Activated B cell treated with CpG ODN at 0.5 μM for 24 hours (primary cell): ENCODE measurements around the gene AMBP. TPM values are rescaled to one million over a fixed set of nuclear protein-coding genes. Genes with fewer than 3 reads are reported as not detected.

ENCODE experiments used
- ATAC-seq: fragments of 200-7000 bp; cut with Tn5 transposase; one replicate; pipeline ENCODE4 v1.10.0; 2021; ENCODE audit warnings: low read depth, mild to moderate bottlenecking, moderate library complexity
- CTCF ChIA-PET: fragments of 350-600 bp; sonication (Branson Sonifier 250); formaldehyde crosslinking; loops from one replicate; lab custom pipeline; 2021; ENCODE audit warnings: antibody characterized with exemption; lab: Charles Lee
- POLR2A ChIA-PET: fragments of 350-600 bp; sonication (Branson Sonifier 250); formaldehyde crosslinking; loops from one replicate; lab custom pipeline; 2021; ENCODE audit warnings: antibody characterized with exemption; lab: Charles Lee
- DNase-seq: peaks from one replicate; pipeline ENCODE4 v3.0.0; 2022
- H3K27ac Mint-ChIP-seq: one replicate; pipeline ENCODE4 v1.8.0; 2020; ENCODE audit warnings: mixed read lengths
- H3K27me3 Mint-ChIP-seq: one replicate; pipeline ENCODE4 v1.8.0; 2021; ENCODE audit warnings: mixed read lengths
- H3K36me3 Mint-ChIP-seq: one replicate; pipeline ENCODE4 v1.8.0; 2021; ENCODE audit warnings: low read depth, mixed read lengths
- H3K4me1 Mint-ChIP-seq: one replicate; pipeline ENCODE4 v1.8.0; 2021; ENCODE audit warnings: mixed read lengths
- H3K4me3 Mint-ChIP-seq: one replicate; pipeline ENCODE4 v1.8.0; 2020; ENCODE audit warnings: mild to moderate bottlenecking, mixed read lengths
- H3K9me3 Mint-ChIP-seq: one replicate; pipeline ENCODE4 v1.8.0; 2020; ENCODE audit warnings: mixed read lengths
- intact Hi-C: fragments of 100-400 bp; cut with micrococcal nuclease; formaldehyde crosslinking; loops from one replicate; pipeline ENCODE4 v1.15.1; 2024
- total RNA-seq: library from RNA; stranded (reverse); gene quantifications from 2 replicates; pipeline ENCODE4 v1.2.3, GENCODE V29; 2022
- TF ChIP-seq, protein P1 (sequence below): fragments of 200-600 bp; IDR thresholded peaks from one replicate; pipeline ENCODE4 v1.8.0; 2022; ENCODE audit warnings: antibody characterized with exemption, mild to moderate bottlenecking

AMBP gene
- total RNA-seq, 1 donor from 2014 or later = not detected

DNA sequence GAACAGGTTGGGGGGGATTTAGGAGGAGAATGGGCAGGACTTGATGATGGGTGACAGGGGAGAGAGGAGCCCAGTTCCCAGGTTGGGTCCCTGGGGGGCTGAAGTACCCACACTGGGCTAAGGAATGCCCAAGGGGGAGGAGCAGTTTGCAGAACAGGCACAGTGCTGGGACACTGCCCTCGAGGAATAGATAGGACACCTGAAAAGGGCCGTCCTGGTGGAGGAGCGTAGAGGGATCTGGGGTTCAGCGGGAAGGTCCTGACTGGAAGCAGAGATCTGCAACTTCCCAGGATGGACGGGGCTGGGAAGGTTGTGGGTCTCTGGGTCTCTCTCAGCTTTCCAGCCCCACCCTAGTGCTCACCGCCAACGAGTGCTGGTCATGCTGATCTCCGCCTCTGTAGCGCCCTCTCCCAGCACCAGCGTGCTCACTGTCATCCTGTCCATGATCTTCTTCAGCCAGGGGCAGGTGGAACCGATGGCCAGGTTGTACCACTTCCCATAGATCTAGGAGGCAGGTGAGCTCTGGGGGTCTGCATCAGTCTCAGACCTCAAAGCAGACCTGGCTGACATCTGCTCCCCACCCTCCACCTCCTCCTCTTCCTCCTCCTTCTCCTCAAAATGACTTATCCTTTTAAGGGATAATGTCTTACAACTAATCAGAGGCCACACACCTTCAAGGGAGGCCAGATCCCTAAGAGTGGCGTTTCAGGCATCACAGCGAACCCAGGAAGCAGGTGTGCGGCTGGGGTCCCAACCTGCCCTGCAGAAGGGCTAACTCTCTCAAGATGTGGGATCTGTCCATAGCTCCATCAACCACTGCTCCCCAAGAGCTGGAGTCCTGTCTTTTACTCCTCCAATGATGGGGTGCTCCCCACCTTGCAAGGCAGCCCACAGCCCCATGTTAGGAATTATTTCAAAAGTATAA is 1.6 kb downstream of the AMBP start:
- POLR2A ChIA-PET = no interaction called here
- Mint-ChIP-seq H3K4me3 (no peak overlapping the region), H3K4me1 (no peaks in the 10 kb centered on the region), H3K36me3 (no peaks in the 10 kb centered on the region), H3K27me3 (peaks cover 13% of the 10 kb centered on the region), H3K9me3 (no peaks in the 10 kb centered on the region), H3K27ac (no peak overlapping the region)
- no peak for DNase-seq
- no peak for ATAC-seq
- intact Hi-C loops = no loop called here
- TF ChIP-seq, protein P1, sequence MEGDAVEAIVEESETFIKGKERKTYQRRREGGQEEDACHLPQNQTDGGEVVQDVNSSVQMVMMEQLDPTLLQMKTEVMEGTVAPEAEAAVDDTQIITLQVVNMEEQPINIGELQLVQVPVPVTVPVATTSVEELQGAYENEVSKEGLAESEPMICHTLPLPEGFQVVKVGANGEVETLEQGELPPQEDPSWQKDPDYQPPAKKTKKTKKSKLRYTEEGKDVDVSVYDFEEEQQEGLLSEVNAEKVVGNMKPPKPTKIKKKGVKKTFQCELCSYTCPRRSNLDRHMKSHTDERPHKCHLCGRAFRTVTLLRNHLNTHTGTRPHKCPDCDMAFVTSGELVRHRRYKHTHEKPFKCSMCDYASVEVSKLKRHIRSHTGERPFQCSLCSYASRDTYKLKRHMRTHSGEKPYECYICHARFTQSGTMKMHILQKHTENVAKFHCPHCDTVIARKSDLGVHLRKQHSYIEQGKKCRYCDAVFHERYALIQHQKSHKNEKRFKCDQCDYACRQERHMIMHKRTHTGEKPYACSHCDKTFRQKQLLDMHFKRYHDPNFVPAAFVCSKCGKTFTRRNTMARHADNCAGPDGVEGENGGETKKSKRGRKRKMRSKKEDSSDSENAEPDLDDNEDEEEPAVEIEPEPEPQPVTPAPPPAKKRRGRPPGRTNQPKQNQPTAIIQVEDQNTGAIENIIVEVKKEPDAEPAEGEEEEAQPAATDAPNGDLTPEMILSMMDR = no peak
- CTCF ChIA-PET = no interaction called here

DNA sequence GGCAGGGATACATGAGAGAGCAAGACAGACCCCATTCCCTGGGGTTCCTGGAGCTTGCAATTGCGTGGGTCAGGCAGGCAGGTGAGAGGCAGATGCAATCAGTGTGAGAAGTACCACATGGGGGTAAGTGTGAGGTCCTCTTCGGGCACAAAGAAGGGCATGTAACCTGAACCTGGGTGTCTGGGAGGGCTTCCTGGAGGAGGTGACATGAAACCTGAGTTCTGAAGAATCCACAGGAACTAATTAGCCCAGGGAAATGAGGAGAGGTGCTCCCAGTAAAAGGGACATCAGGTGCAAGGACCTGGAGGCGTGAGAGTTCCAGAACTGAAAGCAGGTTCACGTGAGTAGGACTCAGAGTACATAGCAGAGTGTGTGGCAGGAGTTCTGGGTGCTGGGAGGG is 2.5 kb downstream of the AMBP start:
- DNase-seq (no peak), ATAC-seq (no peak)
- no peaks in the 10 kb centered on the region for H3K4me1 Mint-ChIP-seq
- H3K36me3 Mint-ChIP-seq = no peaks in the 10 kb centered on the region
- POLR2A ChIA-PET = no interaction called here
- TF ChIP-seq, protein P1 = no peak
- no peak overlapping the region for H3K27ac Mint-ChIP-seq
- H3K4me3 Mint-ChIP-seq = no peak overlapping the region
- peaks cover 13% of the 10 kb centered on the region for H3K27me3 Mint-ChIP-seq
- CTCF ChIA-PET = no interaction called here
- intact Hi-C loops = no loop called here
- H3K9me3 Mint-ChIP-seq = no peaks in the 10 kb centered on the region

DNA sequence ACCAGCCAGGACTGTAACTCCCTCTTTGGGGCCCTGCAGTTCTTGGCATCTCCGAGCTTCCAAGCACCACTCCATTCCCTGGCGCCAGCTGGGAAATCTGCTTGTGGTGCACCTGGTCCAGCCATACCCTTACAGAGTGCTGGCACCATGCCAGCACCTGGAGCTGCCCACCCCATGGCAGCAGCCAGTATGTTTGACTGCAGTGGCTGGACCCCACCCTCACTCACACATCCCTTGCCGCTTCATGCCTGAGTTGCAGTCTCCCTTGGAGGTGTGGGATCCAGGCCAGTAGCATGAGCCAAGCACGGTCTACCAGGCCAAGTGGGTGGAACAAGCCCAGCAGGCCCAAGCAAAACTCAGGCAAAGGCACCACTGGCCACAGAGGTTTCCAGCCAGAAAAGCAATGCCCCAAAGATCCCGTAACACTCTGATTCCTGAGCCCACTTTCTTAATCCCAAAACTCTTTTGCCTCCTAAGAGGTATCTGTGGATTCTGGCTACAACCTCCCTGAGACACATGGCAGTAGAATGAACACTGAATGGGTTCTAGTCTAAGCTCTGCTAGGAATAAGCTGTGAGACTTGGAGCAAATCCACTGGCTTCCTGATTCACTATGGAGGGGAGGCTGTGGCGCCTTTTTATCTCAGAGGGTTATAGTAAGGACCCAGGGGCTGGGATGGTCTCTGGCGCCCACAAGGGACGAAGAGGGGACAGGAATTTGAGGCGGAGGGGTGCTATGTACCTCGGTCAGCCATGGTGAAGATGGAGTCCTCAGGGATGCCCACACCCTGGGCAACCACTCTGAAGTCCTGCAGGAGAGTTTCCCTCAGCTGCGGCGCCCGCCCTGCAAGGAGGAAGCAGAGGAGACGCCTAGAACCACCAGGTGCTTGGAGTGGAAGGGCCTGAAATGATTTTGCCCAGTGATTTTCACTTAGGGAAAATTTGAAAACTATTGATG is 5.6 kb downstream of the AMBP start:
- Mint-ChIP-seq H3K9me3 (no peaks in the 10 kb centered on the region), H3K36me3 (no peaks in the 10 kb centered on the region), H3K27me3 (peaks cover 13% of the 10 kb centered on the region), H3K4me3 (no peak overlapping the region), H3K27ac (no peak overlapping the region), H3K4me1 (no peaks in the 10 kb centered on the region)
- ChIA-PET POLR2A (no interaction called here), CTCF (interaction anchor here (1.5 kb wide), 1 partner anchor 10 kb away, joined by 6 read pairs; no protein-coding TSS in a partner anchor)
- intact Hi-C loops = no loop called here
- TF ChIP-seq, protein P1 = no peak
- DNase-seq (no peak), ATAC-seq (no peak)

DNA sequence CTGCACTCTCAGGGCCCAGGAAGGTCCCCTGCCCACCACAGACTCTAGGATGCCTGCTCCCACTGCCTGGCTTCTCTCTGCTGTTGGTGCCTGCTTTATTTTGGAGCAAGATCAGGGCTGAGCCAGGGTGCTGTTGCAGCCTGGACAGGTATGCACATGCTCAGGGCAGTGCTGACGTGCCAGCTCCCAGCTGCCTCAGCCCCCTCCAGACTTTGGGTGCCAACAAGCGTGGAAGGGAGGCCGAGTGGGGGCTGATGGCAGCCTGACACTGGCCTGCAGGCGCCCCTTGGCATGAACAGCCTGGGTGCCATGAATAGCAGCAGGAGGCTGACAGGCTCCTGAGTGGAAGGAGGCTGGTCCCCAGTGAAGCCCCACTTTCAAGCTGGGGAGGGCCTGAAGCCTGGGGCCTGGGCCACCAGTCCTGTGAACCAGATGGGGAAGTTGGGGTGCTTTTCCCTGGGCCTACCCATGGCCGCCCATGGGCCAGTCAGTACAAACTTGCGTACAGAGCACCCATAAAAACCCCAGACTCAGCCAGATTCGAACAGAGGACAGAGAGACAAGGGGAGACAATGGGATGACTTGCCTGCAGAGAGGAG is 6.8 kb downstream of the AMBP start:
- no peak overlapping the region for H3K4me3 Mint-ChIP-seq
- no peaks in the 10 kb centered on the region for H3K4me1 Mint-ChIP-seq
- DNase-seq = no peak
- H3K36me3 Mint-ChIP-seq = no peaks in the 10 kb centered on the region
- no peak overlapping the region for H3K27ac Mint-ChIP-seq
- no peak for ATAC-seq
- intact Hi-C loops = no loop called here
- H3K9me3 Mint-ChIP-seq = no peaks in the 10 kb centered on the region
- H3K27me3 Mint-ChIP-seq = peaks cover 5% of the 10 kb centered on the region
- ChIA-PET CTCF (interaction anchor here (1.5 kb wide), 1 partner anchor 11 kb away, joined by 6 read pairs; no protein-coding TSS in a partner anchor), POLR2A (no interaction called here)
- TF ChIP-seq, protein P1 = no peak
